ENCODE data around the gene DCP2. TPM values are rescaled to one million over a fixed set of nuclear protein-coding genes. Genes with fewer than 3 reads are reported as not detected.

Gene DCP2
- total RNA-seq, 1 experiment from 2014 or later, result 176 TPM

DNA sequence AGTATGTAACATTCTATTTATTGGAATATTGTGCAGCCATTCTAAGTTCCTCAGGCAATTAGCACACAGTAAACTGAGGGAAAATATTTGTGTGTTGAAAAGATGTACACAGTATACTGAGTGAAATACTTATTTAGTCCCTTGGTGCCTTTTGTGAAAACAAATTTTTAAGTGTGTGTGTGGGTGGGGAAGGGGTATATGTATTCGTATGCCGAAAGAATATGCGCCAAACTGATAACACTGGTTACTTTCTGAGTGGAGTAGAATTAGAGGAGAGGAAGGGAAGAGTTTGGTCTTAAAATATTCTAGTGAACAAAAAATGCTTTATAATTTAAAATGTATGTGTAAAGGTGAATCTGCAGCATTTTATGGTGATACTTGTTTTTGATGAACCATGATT, 3.1 kb downstream of the DCP2 start:
- 100% methylated on average over 2 of the region's 3 CpGs for WGBS (ENCODE audit: extremely low coverage, insufficient read length, low lambda C conversion rate)
- H2BK120ac ChIP-seq (ENCODE audit: low read depth, low read length, poor library complexity, severe bottlenecking), result no peak overlapping the region
- H4K8ac ChIP-seq (replicated peaks; ENCODE audit: insufficient read length, low read depth, low read length), result no peak overlapping the region
- no peaks in the 10 kb centered on the region for H3K27me3 Mint-ChIP-seq (ENCODE audit: low read depth)
- no peaks in the 10 kb centered on the region; a peak in 1 of 5 replicates for H3K9me3 Mint-ChIP-seq
- H4K91ac ChIP-seq (ENCODE audit: insufficient read length, low read depth, low read length), result no peak overlapping the region
- H3K23ac ChIP-seq (ENCODE audit: insufficient read length, low read depth, low read length), result no peak overlapping the region
- H2AK5ac ChIP-seq (ENCODE audit: insufficient read length, low read length), result no peak overlapping the region
- no peak overlapping the region for H2BK5ac ChIP-seq (ENCODE audit: insufficient read length, low read length)
- H3K9me3 ChIP-seq (ENCODE audit: control insufficient read depth, low read depth, low read length), result no peaks in the 10 kb centered on the region
- no peaks in the 10 kb centered on the region for H4K20me1 ChIP-seq (ENCODE audit: control insufficient read depth, insufficient read depth, insufficient read length)
- no peak overlapping the region for H2BK20ac ChIP-seq (ENCODE audit: low read depth, low read length, poor library complexity, severe bottlenecking)
- no peak overlapping the region for H3K27ac ChIP-seq (ENCODE audit: insufficient read length, low read depth, low read length)
- H2AFZ ChIP-seq (ENCODE audit: low read length), result no peak overlapping the region
- no peak overlapping the region for H3K14ac ChIP-seq (ENCODE audit: insufficient read depth, low read length)
- no peak overlapping the region for H2BK12ac ChIP-seq (ENCODE audit: insufficient read length, low read depth, low read length)
- no peak overlapping the region for H3T11ph ChIP-seq (ENCODE audit: low read length)
- H2BK15ac ChIP-seq (ENCODE audit: low read depth, low read length), result no peak overlapping the region
- H3K36me3 Mint-ChIP-seq (ENCODE audit: insufficient read depth in 1 of 3, low read depth in 3 of 3), result peaks cover 2 to 21% (median 14%) of the 10 kb centered on the region in 3 experiments; a peak in 5 of 7 replicates
- H3K4me2 ChIP-seq (ENCODE audit: insufficient read depth, insufficient read length, low read length), result no peak overlapping the region
- no peak overlapping the region for H3K56ac ChIP-seq (ENCODE audit: insufficient read length, low read depth, low read length)
- H3K27me3 ChIP-seq (ENCODE audit: insufficient read depth, low read length), result no peaks in the 10 kb centered on the region
- TF ChIP-seq, protein P1, sequence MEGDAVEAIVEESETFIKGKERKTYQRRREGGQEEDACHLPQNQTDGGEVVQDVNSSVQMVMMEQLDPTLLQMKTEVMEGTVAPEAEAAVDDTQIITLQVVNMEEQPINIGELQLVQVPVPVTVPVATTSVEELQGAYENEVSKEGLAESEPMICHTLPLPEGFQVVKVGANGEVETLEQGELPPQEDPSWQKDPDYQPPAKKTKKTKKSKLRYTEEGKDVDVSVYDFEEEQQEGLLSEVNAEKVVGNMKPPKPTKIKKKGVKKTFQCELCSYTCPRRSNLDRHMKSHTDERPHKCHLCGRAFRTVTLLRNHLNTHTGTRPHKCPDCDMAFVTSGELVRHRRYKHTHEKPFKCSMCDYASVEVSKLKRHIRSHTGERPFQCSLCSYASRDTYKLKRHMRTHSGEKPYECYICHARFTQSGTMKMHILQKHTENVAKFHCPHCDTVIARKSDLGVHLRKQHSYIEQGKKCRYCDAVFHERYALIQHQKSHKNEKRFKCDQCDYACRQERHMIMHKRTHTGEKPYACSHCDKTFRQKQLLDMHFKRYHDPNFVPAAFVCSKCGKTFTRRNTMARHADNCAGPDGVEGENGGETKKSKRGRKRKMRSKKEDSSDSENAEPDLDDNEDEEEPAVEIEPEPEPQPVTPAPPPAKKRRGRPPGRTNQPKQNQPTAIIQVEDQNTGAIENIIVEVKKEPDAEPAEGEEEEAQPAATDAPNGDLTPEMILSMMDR (conservative IDR thresholded peaks at IDR 0.05), result no peak
- peaks cover 56% of the 10 kb centered on the region in 2 experiments for H3K4me1 Mint-ChIP-seq
- H3K79me2 ChIP-seq (ENCODE audit: insufficient read depth, low read length), result peaks cover 45% of the 10 kb centered on the region
- peaks cover 8% of the 10 kb centered on the region for H3K23me2 ChIP-seq (ENCODE audit: insufficient read length, low read depth, low read length, poor library complexity, severe bottlenecking)
- H3K18ac ChIP-seq (ENCODE audit: insufficient read length, low read depth, low read length), result no peak overlapping the region
- no peaks in the 10 kb centered on the region for H3K79me1 ChIP-seq (ENCODE audit: insufficient read depth, low read depth, low read length, poor library complexity, severe bottlenecking)
- peak overlapping the region in 1 of 3 experiments; percentile 49; a peak in 2 of 7 replicates for H3K27ac Mint-ChIP-seq
- H3K4me3 Mint-ChIP-seq, result peak overlapping the region; percentile 37 to 65; a peak in 2 of 5 replicates
- H3K9ac ChIP-seq (ENCODE audit: extremely low read depth, insufficient read length, low read length), result no peak overlapping the region
- no peak for DNase-seq
- H3K4me1 ChIP-seq (ENCODE audit: insufficient read depth, low read length), result peaks cover 7% of the 10 kb centered on the region; the same call in 1 of the 2 replicates
- H4K5ac ChIP-seq (ENCODE audit: insufficient read length, low read depth, low read length), result no peak overlapping the region
- no peak overlapping the region for H3K4ac ChIP-seq (ENCODE audit: low read depth, low read length)

Measured in H9 (cell line).